GM10266 (cell line): ENCODE measurements around the gene ST8SIA1.

Source experiments
- DNase-seq: peaks from one replicate; pipeline ENCODE4 v3.0.0; 2012; ENCODE audit errors: extremely low spot score
- TF ChIP-seq, protein P1 (sequence below): IDR thresholded peaks from 2 replicates; pipeline ENCODE4 v1.5.1; 2012; ENCODE audit warnings: mild to moderate bottlenecking, low read depth; ENCODE audit not compliant: control insufficient read depth, insufficient read depth; ENCODE audit errors: missing control alignments

Gene ST8SIA1

DNA sequence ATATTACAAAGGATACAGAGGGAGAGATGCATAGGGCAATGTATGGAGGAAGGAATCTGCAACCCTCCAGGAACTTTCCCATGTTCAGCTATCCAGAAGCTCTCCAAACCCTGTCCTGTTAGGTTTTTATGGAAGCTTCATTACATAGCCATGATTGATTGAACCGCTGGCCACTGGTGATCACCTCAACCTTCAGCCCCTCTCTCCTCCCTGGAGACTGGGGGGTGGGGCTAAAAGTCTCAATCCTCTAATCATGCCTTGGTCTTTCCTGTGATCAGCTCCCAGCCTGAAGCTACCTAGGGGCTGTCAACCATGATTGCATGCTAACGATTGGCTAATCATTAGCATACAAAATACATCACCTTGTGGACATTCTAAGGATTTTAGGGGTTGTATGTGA lies 123.4 kb downstream of the ST8SIA1 start:
- DNase-seq: no peak
- TF ChIP-seq, protein P1, sequence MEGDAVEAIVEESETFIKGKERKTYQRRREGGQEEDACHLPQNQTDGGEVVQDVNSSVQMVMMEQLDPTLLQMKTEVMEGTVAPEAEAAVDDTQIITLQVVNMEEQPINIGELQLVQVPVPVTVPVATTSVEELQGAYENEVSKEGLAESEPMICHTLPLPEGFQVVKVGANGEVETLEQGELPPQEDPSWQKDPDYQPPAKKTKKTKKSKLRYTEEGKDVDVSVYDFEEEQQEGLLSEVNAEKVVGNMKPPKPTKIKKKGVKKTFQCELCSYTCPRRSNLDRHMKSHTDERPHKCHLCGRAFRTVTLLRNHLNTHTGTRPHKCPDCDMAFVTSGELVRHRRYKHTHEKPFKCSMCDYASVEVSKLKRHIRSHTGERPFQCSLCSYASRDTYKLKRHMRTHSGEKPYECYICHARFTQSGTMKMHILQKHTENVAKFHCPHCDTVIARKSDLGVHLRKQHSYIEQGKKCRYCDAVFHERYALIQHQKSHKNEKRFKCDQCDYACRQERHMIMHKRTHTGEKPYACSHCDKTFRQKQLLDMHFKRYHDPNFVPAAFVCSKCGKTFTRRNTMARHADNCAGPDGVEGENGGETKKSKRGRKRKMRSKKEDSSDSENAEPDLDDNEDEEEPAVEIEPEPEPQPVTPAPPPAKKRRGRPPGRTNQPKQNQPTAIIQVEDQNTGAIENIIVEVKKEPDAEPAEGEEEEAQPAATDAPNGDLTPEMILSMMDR: no peak

DNA sequence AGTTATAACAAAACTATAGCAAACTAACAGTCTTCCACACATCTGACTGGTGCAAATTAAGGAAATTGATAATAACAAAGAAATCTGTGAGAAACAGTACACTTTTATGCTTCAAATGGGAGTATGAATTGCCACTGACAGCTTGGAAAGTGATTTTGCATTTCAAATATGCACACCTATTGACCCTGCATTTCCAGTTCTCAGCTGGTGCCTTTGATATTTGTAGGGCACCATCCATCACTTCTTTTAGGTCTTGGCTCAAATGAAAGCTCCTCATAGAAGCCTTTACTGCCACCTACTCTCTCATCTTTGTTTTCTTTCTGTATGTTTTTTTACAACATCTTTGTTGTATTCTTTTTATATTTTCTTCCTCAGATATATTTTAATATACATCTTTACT lies 125.1 kb downstream of the ST8SIA1 start:
- TF ChIP-seq, protein P1: no peak
- no peak for DNase-seq

DNA sequence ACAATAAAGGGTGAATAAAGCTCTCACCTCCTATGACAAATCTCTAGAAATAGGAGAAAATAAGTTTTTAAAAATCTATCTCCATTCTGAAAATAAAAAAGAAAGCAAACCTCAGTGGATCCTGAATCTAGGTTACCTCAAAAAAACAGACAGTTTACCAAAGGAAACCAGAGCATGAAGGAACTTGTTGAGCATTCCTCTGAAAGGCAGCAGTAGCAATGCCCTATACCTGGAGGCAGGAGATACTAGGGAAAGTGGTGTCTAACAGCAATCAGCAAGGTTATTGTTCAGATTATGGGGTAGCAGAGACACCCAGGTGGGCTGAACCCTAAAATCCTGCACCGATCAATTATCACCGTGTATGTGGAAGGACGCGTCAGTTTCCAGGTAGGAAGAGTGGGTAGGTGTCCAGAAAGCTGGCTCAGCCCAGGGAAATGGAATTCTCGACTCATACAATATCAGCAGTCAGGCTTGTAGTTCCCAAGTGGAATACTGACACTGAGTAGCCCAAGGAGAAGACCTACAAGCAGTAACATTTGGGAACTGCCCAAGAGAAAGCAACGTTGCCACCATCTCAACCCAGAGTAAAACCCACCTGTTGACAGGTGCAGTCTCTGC lies 128.3 kb downstream of the ST8SIA1 start:
- DNase-seq: no peak
- TF ChIP-seq, protein P1: no peak

DNA sequence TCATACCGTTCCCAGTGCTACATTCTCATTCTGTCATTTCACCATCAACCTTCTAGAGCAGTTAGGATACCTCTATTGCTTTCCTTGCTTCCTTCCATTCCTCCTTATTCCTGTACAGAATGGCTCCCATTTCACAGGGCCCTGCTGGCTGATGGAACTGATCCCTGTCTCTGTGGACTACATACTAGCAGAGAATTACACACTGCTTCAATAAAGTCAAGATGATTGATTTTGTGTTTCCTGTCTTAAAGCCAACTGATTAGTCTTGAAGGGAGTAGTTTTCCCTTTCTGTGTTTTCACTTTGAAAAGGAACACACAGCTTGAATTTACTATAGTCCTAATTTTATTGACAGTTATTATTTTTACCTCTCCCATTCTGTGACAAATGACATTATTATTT lies 130.1 kb downstream of the ST8SIA1 start:
- TF ChIP-seq, protein P1: no peak
- no peak for DNase-seq

DNA sequence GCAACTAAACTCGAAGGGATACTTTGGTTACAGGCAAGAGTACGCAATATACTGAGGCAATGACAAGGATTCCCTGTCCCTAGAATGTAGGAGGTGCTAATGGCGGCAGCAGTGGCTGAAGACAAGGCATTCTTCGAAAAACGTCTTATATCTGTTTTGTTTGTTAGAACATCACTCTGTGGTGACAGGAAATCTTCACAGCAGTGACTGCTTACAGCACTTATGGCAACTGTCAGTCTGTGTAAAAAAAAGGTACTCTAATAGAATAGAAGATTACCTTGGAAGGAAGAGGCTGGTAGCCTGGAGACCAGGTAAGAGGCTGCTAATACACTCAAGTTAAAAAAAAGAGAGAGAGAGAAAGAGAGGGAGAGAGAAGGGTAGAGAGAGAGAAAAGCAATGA lies 131.7 kb downstream of the ST8SIA1 start:
- DNase-seq: no peak
- TF ChIP-seq, protein P1: no peak

DNA sequence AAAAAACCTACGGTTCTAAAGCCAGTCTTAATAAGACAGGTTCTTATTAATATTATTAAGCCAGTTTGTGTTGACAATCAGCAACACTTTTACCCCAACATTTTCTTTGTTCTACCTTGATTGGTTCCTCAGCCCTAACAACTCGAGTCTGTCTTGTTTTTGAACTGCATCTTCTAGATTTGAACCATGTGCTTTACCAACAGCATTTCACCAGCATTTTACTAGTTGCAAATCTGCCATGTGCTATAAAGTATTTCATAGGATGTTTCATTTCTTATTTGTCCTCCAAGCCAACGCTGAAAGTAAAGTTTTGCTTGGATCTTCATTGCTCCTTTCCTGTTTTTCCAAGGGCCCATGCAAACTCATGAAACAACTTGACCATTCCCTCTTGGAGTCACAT lies 133.4 kb downstream of the ST8SIA1 start:
- DNase-seq: no peak

DNA sequence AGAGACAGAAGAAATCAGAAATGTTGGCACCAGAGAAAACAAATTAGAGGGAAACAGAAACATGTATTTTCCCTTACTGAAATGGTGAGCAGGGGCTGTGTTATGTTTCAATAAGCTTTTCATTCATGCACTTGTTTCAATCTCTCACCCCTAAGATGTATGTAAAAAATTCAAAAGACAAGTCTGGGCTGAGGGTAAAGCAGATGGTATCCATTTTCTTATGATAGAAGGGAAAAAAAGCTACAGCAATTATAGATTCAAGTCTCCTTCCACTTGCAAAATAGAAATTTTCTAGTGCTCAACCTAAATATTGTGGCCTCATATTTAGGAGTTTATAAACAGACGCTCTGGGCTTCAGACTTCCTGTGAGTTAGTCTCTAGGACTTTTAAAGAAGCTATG lies 138.3 kb downstream of the ST8SIA1 start:
- TF ChIP-seq, protein P1: no peak
- no peak for DNase-seq

More for the DNA sequence above, 133.4 kb downstream of the ST8SIA1 start:
- TF ChIP-seq, protein P1: no peak
